ENCODE results near the gene ZDHHC5. TPM values are rescaled to one million over a fixed set of nuclear protein-coding genes. Genes with fewer than 3 reads are reported as not detected.

ZDHHC5 gene
- total RNA-seq, 4 donors from 2014 or later = 36.5 to 57.7 (median 47.8) TPM

DNA sequence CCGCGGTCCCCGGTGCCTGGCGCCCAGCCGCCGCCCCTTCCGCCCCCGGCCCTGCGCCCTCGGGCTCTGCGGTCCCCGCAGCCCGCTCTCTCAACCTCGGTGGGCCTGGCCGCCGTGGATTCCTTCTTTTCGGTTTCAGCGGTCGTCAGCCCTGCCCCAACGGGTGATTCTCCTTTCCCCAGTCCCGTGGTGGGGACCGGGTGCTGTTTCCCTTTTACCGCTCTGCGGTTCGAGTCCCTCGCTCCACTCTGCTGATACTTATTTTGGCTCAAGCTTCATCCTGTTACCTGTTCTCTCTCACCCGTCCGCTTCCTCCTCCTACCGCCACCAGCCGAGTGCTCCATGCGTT, 494 bp downstream of the ZDHHC5 start:
- no peaks in the 10 kb centered on the region for H3K27me3 ChIP-seq
- TF ChIP-seq POLR2A (IDR thresholded peaks at IDR 0.05; ENCODE audit: low read depth) = no peak
- TF ChIP-seq POLR2AphosphoS5 (IDR thresholded peaks at IDR 0.05) = no peak
- no peak for TF ChIP-seq EP300 (IDR thresholded peaks at IDR 0.05)
- TF ChIP-seq, protein P1, sequence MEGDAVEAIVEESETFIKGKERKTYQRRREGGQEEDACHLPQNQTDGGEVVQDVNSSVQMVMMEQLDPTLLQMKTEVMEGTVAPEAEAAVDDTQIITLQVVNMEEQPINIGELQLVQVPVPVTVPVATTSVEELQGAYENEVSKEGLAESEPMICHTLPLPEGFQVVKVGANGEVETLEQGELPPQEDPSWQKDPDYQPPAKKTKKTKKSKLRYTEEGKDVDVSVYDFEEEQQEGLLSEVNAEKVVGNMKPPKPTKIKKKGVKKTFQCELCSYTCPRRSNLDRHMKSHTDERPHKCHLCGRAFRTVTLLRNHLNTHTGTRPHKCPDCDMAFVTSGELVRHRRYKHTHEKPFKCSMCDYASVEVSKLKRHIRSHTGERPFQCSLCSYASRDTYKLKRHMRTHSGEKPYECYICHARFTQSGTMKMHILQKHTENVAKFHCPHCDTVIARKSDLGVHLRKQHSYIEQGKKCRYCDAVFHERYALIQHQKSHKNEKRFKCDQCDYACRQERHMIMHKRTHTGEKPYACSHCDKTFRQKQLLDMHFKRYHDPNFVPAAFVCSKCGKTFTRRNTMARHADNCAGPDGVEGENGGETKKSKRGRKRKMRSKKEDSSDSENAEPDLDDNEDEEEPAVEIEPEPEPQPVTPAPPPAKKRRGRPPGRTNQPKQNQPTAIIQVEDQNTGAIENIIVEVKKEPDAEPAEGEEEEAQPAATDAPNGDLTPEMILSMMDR (IDR thresholded peaks at IDR 0.05) = no peak
- H3K4me3 ChIP-seq = peak overlapping the region; percentile 93 to 96 (median 94)
- intact Hi-C loops (cut with DNase I) = loop anchor here (10.0 kb wide), 2 partner anchors 344 to 916 kb away; partner anchors contain the start of gene TNKS1BP1
- peaks cover 28 to 43% (median 37%) of the 10 kb centered on the region in 4 donors for H3K4me1 ChIP-seq
- DNase-seq (ENCODE audit: extremely low spot score) = no peak
- H3K9me3 ChIP-seq = no peaks in the 10 kb centered on the region
- 1% methylated on average over 11 of the region's 31 CpGs for WGBS
- peak overlapping the region; percentile 97 to 99 (median 98) for H3K27ac ChIP-seq (replicated peaks in 1 of 4)
- peaks cover 15 to 20% (median 16%) of the 10 kb centered on the region in 4 donors for H3K36me3 ChIP-seq

- TF ChIP-seq POLR2AphosphoS5 (IDR thresholded peaks at IDR 0.05) (no peak), EP300 (IDR thresholded peaks at IDR 0.05) (no peak), POLR2A (IDR thresholded peaks at IDR 0.05; ENCODE audit: low read depth) (no peak)
- TF ChIP-seq, protein P1 (IDR thresholded peaks at IDR 0.05) = no peak
- Histone ChIP-seq H3K27ac (replicated peaks in 1 of 4) (no peak overlapping the region), H3K4me1 (peaks cover 20 to 60% (median 43%) of the 10 kb centered on the region in 4 donors), H3K36me3 (peaks cover 29 to 54% (median 49%) of the 10 kb centered on the region in 4 donors), H3K27me3 (no peaks in the 10 kb centered on the region), H3K9me3 (no peaks in the 10 kb centered on the region), H3K4me3 (no peak overlapping the region)
- intact Hi-C loops (cut with DNase I) = no loop called here
- DNase-seq (ENCODE audit: extremely low spot score) = no peak
These were observed 6.3 kb downstream of the ZDHHC5 start for GRCh38 chr11:57674251-57674650.

- Histone ChIP-seq H3K27ac (replicated peaks in 1 of 4) (no peak overlapping the region), H3K4me3 (no peak overlapping the region), H3K36me3 (peaks cover 29 to 59% (median 53%) of the 10 kb centered on the region in 4 donors), H3K4me1 (peaks cover 17 to 60% (median 40%) of the 10 kb centered on the region in 4 donors), H3K27me3 (no peaks in the 10 kb centered on the region), H3K9me3 (no peaks in the 10 kb centered on the region)
- intact Hi-C loops (cut with DNase I) = no loop called here
- TF ChIP-seq EP300 (IDR thresholded peaks at IDR 0.05) (no peak), POLR2AphosphoS5 (IDR thresholded peaks at IDR 0.05) (no peak), POLR2A (IDR thresholded peaks at IDR 0.05; ENCODE audit: low read depth) (no peak)
- TF ChIP-seq, protein P1 (IDR thresholded peaks at IDR 0.05) = no peak
- WGBS = 91% methylated on average over 3 of the region's 3 CpGs
- no peak for DNase-seq (ENCODE audit: extremely low spot score)
These were observed 7.4 kb downstream of the ZDHHC5 start for GRCh38 chr11:57675176-57675941.

- Histone ChIP-seq H3K27ac (replicated peaks in 1 of 4) (no peak overlapping the region), H3K4me1 (peaks cover 8 to 52% (median 29%) of the 10 kb centered on the region in 4 donors), H3K9me3 (no peaks in the 10 kb centered on the region), H3K4me3 (no peak overlapping the region), H3K36me3 (peaks cover 11 to 63% (median 56%) of the 10 kb centered on the region in 4 donors), H3K27me3 (no peaks in the 10 kb centered on the region)
- intact Hi-C loops (cut with DNase I) = no loop called here
- TF ChIP-seq POLR2A (IDR thresholded peaks at IDR 0.05; ENCODE audit: low read depth) (no peak), EP300 (IDR thresholded peaks at IDR 0.05) (no peak), POLR2AphosphoS5 (IDR thresholded peaks at IDR 0.05) (no peak)
- TF ChIP-seq, protein P1 (IDR thresholded peaks at IDR 0.05) = no peak
- no peak for DNase-seq (ENCODE audit: extremely low spot score)
- whole genome bisulfite sequencing = 89% methylated on average over 4 of the region's 4 CpGs
These were observed 11.5 kb downstream of the ZDHHC5 start for GRCh38 chr11:57679396-57679795.

All from esophagus muscularis mucosa (tissue), 4 donors.